ENCODE results near the gene CDH13.

- TF ChIP-seq CTCF (IDR thresholded peaks at IDR 0.05; ENCODE audit: extremely low read depth in 1 of 2, insufficient read depth in 1 of 2, low read depth in 1 of 2, low read length in 2 of 2) (no peak), POLR2AphosphoS5 (IDR thresholded peaks at IDR 0.05; ENCODE audit: insufficient read depth, low read depth, low read length) (no peak), POLR2A (IDR thresholded peaks at IDR 0.05; ENCODE audit: low read depth, low read length) (no peak), EZH2 (IDR thresholded peaks at IDR 0.05; ENCODE audit: borderline replicate concordance, low read depth, low read length, severe bottlenecking) (no peak), MAX (IDR thresholded peaks at IDR 0.05; ENCODE audit: insufficient read depth, insufficient read length) (no peak), JUN (IDR thresholded peaks at IDR 0.05; ENCODE audit: borderline replicate concordance, insufficient read depth, insufficient read length, low read depth) (no peak)
Measured at GRCh38 chr16:83051451-83051850, 424.7 kb downstream of the CDH13 start.

Data from endothelial cell of umbilical vein (primary cell).